ENCODE measurements around the gene RSBN1L.
"Not testable (repeated sequence)": the region's sequence is repeated elsewhere in the genome, so short reads cannot be mapped to it uniquely, and the experiment has no call there.

The RSBN1L gene

DNA sequence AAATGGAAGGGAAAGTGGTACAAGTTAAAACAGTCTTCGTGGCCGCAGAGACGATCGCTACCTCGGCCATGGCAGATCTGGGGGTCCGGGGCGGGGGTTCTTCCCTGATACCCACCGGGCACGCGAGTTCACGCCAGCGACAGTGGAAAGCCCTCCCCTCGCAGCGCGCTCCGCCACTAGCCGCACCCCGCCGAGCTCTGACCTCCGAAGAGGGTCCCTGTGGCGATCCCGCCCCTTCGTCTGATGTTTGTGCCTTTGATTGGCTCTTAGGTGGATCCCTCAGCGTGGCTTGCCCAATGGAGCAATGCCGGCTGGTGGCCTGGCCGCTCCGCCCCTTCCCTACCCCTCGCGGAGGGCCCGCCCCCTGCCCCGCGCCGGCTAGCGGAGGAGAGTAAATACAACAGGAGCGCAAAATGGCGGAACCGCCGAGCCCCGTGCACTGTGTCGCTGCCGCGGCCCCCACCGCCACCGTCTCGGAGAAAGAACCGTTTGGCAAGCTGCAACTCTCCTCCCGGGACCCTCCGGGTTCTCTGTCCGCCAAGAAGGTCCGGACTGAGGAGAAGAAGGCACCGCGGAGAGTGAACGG is at the start of gene RSBN1L:
Gene RSBN1L, plus strand, starts transcription at position 403 of the 586 bp plus-strand sequence. Its CDS starts 11 bp downstream, at position 414.
- DNase-seq = peak; percentile 97 to 98

DNA sequence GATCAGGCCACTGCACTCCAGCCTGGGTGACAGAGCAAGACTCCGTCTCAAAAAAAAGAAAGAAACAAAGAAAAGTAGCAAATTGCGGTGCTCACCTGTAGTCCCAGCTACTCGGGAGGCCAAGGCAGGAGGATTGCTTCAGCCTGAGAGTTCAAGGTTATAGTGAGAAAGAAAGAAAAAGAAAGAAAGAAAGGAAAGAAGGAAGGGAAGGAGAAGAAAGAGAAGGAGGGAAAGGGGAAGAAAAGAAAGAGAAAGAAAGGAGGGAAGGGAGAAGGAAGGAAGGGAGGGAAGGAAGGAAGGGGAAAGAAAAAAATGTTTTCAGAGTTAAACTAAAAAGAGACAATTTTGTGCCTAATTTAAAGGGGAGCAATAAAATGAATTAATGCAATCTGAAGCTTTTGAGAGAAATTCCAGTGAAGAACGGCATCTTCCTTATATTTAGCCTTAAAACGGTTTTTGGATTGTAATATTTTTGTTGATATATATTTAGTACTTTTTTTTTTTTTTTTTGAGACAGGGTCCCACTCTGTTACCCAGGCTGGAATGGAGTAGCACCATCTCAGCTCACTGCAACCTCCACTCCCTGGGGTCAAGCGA is 47.4 kb upstream of the RSBN1L start:
- DNase-seq = no peak

DNA sequence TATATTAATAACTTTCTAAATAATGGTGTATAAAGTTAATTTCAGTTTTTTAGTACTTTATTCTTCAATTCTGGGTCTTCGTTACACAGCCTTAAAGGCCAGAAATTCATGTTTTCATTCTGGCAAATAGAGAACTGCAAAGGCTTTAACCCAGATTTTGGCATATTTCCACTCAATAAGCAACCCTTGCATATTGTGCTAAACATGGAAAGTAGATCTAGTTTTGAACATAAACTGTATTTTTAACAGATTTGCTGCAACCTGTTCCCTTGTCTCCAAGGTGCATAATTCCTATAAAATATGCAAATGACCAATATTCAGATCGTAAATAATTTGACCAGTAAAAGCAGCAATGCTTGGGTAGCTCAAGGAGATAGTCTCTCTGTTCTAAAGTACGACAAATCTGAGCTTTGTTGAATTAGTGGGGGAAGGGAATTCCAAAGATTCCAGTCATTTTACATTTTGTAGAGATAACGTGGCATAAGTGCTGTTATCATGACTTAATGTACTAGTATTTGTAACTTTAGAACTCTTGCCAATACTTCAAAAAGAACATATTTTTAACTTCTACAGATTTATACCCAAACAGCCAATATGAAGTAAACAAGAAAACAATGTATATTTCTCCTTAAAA is 46.4 kb upstream of the RSBN1L start:
- no peak for DNase-seq

DNA sequence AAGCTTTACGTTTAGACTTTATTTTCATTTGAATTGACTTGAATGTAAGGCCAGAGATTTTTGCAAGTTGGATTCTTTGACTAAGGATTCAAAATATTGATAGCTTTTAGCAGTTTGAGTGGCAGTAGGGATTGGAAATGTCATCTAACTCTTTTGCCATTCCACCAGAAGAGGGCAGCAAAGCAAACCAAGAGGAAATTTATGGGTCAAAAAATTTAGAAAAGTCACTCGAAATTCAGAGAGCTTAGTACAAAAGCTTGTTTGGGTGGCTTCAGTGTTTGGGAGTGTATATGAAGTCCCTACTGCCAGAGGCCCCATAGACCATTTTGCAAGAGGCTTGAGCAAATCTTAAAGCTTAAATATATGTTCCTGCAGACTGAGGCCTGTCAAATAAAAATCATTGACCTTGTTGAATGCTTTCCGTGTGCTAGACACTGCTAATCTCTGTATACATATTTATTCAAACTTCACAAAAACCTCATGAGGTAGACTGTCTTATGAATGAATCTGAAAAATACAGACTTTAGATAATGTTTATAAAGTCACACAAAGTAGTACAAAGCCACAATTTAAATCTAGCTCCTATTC is 44.6 kb upstream of the RSBN1L start:
- DNase-seq = peak; percentile 18 to 63

DNA sequence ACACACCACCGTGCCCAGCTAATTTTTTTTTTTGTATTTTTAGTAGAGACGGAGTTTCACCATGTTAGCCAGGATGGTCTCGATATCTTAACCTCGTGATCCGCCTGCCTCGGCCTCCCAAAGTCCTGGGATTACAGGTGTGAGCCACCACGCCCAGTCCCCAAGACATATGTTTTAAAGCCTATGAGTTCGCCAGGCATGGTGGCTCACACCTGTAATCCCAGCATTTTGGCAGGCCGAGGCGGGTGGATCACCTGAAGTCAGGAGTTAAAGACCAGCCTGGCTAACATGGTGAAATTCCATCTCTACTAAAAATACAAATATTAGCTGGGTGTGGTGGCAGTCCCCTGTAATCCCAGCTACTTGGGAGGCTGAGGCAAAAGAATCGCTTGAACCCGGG is 43.4 kb upstream of the RSBN1L start:
- DNase-seq = not testable (repeated sequence)

DNA sequence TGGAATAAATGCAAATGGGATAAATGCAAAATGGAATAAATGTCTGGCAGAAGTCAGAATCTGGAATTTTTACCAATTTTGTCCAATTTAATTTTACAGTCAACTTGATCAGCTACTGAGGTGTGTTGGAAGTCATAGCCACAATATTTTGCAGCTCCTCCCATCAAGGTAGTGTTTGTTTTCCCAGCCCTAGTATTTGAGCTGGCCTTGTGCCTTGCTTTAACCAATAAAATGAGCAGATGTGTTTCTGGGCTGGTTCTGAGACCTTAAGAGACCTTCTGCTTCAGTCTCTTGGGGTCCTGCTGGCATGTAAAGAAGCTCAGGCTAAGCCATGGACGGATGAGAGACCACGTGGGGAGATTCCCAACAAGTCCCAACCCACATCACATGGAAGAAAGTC is 42.7 kb upstream of the RSBN1L start:
- no peak for DNase-seq

DNA sequence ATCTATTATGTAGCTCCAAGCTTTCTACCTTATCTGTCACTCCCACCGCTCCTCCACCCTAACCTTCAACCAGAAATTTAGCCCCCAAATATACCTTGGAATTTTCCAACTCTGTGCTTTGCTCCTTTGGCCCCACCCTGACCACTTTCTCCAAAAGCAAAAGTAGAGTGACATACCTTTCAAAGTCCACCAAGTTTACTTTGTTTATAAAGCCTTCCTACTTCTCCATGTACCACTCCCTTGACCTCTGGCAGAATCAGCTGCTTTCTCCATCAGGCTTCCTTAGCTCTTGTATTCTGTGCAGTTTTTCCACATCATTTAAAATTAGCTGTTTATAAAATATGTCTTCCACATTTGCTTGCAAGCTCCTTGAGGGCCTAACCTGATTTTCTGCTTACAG is 40.9 kb upstream of the RSBN1L start:
- no peak for DNase-seq

DNA sequence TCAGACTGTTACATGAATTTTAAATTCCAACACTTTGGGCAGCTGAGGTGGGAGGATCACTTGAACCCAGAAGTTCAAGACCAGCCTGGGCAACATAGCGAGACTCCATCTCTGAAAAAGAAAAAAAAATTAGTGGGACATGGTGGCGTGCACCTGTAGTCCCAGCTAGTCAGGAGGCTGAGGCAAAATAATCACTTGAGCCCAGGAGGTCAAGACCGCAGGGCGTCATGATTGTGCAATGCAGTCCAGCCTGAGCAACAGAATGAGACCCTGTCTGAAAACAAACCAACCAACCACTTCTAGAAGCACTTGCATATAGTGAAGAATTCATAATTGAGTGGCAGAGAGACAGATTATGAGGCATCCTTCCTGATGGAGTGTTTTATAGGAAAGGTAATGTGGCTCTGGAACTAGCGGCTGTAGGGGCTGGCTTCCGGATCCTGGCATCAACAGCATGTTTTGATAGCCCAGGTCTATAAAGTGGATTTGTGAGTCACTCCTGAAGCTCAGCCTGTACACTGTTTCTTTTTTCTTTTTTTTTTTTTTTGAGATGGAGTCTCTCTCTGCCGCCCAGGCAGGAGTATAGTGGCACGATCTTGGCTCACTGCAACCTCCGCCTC is 40.3 kb upstream of the RSBN1L start:
- DNase-seq = no peak

DNA sequence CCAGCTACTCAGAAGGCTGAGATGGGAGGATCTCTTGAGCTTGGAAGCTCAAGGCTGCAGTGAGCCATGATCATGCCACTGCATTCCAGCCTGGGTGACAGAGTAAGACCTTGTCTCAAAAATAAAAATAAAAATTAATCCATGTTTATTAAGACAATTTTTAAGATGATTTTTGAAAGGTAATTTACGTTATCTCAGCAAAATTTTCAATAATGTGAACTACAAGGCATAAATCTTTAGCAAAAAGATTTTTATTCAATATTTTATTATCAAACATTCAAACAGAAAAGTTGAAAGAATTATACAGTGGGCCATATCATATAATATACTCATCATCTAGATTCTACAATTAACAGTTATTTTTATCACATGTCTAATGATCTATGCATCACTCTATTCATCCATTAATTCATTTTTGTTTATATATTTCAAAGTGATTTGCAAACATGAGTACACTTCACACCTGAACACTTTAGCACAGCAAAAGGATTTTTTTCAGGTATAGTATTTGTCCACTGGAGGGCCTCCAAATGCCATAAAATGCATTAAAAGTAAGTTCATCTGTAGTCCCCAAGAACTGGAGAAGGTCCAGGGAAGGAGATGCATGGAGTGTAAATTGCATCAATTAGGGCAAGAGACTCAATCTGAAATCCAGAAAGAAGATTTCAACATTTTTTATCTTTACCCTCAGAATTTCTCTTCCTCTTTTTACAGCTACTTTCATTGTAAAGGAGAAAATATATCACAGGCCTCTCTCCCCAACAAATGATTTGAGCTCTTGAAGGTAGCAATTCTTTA is 38.6 kb upstream of the RSBN1L start:
- peak; percentile 2 to 64 for DNase-seq

DNA sequence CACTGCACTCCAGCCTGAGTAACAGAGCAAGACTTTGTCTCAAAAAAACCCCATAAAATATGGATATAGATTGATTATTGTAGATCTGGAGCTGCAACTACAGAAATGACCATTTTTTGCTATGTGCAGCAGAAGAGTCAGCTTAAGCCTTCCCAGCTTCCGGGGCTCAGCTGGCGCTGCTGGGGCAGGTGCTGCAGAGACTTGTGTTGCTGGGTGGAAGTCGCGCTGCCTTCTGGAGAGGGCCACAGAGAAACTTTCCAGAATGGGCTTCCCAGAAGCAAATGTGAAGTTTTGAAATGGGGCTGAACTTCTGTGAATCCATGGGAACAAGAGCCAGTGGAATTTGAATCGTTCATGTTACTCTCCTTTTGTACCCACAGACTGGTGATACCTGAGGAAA is 37.3 kb upstream of the RSBN1L start:
- DNase-seq = no peak

DNA sequence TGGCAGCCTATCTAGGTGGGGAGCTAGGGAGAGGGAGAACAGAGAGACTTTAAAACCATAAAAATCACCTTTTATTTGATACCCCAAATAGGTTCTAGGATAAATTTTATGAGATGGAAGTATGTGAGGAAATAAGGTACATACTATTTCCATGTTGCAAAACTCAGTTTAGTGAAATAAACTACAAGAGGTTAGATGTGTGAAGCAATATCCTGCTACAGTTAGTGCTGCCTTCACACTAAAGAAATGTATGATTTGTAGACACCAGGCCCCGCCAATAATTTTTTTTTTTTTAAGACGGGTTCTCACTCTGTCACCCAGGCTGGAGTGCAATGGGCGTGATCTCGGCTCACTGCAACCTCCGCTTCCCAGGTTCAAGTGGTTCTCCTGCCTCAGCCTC is 34.4 kb upstream of the RSBN1L start:
- DNase-seq = no peak

DNA sequence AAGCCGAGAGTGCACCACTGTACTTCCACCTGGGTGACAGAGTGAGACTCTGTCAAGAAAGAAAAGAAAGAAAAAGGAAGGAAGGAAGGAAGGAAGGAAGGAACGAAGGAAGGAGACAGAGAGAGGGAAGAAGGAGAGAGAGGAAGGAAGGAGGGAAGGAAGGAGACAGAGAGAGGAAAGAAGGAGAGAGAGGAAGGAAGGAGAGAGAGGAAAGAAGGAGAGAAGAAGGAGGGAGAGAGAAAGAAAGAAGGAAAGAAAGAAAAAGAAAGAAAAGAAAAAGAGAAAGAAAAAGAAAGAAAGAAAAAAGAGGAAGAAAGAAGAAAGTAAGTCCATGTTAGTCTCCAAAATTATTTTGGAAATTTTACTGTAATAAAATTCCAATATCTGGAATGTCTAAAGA is 33.4 kb upstream of the RSBN1L start:
- DNase-seq = no peak

DNA sequence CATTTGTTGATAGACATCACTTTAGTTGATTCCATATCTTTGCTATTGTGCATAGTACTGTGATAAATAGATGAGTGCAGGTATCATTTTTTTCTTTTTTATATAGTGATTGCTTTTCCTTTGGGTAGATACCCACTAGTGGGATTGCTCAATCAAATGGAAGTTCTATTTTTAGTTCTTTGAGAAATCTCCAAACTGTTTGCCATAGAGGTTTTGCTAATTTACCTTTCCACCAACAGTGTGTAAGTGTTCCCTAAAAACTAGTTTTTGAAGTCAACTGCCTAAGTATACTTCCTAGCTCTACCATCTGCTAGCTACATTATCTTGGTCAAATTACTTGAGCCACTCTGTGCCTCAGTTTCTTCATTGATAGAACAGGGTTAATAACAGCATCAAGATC is 31.5 kb upstream of the RSBN1L start:
- DNase-seq = no peak

DNA sequence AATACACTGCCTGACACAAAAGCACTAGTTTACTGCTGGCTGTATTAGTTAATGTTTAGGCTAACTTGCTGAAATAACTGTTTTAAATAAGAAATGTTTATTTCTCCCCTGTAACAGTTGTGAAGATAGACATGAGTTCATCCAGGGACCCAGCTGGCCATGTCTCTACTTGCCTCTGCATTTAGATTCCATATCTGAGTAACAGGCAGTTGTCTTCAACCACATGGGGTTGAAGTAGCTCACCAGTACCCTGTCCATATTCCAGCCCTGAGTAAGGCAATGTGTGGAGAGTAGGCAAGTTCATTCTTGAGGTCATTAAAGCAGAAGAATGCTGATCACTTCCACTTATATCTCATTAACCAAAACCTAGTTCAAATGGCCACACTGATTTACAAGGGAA is 31.1 kb upstream of the RSBN1L start:
- DNase-seq = no peak

DNA sequence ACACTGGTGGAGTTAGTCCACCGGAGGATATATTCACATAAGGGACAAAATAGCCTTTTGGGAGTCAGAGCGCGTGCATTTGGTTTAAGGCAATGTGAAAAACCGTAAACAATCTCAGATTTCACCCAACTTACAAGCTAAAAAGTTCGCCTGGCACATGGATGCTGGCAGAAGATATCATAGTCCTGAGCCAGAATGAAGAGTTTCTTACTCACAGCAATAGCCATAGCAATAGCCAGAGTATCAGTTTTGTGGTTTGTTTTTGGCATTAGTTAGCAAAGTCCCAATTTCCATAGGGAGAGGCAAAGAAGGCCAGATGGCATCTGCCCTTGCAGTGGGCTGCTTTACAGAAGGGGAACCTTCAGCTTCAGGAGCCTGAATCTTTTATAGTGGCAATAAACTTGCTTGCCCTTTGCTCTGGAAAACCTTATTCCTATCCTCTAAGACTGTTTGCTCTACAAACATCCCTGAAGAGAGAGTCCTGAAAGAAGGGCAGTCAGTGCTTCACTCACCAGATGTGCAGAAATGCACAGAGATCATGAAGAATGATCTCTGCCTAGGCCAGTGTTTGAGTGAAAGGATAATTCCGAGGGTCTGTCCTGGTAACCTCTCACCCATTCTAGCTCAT is 28.7 kb upstream of the RSBN1L start:
- no peak for DNase-seq

DNA sequence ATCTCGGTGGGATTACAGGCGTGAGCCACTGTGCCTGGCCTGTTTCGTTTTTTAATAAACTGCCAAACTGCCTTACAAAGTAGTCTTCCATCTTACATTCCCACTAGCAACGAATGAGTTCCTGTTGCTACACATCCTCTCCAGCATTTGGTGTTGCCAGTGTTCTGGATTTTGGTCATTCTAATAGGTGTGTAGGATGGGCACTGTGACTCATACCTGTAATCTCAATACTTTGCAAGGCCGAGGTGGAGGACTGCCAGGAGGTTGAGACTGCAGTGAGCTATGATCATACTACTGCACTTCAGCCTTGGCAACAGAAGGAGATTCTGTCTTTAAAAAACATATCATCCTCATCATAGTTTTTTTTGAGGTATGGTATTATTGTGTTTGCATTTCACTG is 21.4 kb upstream of the RSBN1L start:
- DNase-seq = no peak

DNA sequence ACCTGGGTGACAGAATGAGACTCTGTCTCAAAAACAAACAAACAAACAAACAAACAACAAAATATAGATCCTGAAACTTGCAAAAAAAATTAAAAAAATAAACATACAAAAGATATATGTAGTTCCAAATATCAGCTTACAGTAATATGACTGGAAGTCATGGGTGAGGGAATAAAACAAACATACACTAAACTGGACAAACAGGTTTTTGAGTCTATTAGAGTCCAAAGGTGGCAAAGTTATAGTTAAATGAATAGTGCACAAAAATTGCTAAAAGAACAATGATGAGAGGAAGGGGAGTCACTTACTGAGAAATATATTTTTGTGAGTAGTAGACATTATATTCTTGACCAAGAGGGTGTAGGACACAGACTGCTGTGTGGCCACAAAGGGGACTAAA is 16.7 kb upstream of the RSBN1L start:
- DNase-seq = no peak

DNA sequence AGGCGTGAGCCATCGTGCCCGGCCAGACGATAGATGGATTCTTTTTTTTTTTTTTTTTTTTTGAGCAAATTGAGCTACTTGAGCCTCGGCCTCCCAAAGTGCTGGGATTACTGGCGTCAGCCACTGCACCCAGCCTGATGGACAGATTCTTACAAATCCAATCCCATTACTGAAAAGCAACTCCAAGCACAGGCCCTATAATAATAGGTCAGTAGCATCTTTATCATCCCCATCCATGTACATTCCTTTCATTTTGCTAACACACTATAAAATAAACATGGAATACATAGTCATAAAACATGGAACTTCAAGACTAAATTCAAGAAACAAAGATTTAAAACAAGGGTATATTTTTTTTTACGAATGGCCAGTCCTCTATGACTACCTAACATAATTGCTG is 16.0 kb upstream of the RSBN1L start:
- no peak for DNase-seq

DNA sequence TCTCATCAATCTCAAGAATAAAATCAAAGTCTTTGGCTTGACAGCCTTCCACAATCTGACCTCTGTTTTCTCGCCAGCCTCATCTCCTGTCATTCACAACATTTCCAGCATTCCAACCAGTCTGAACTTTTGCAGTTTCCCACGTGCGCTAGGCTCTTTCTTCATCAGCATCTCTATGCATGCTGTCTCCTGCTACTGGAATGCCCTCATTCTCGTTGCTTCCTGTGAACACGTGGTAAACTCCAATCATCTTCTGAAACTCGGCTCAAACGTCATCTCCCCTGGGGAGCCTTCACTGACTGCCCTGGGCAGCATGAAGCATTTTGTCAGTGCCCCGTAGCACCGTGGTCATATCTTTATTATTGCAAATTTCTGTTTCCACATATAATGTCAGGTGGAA is 12.2 kb upstream of the RSBN1L start:
- no peak for DNase-seq

DNA sequence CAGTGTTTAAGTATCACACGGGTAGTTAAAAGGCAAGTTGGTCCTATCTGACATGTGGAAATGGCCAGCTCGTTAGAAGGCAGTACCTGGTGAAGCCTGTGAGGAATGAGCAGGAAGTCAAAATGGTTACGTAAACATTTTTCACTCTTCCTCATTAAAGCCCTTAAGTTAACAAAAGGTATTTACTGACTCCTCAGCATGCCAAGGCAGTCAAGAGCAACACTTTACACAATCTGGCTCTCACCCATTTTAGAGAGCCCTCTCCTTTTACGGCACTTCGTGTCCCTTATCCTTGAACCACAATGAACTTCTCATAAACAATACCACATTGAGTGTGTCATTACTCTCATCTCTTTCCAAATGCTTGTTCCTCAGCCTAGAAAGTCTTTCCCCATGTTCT is 11.0 kb upstream of the RSBN1L start:
- no peak for DNase-seq

DNA sequence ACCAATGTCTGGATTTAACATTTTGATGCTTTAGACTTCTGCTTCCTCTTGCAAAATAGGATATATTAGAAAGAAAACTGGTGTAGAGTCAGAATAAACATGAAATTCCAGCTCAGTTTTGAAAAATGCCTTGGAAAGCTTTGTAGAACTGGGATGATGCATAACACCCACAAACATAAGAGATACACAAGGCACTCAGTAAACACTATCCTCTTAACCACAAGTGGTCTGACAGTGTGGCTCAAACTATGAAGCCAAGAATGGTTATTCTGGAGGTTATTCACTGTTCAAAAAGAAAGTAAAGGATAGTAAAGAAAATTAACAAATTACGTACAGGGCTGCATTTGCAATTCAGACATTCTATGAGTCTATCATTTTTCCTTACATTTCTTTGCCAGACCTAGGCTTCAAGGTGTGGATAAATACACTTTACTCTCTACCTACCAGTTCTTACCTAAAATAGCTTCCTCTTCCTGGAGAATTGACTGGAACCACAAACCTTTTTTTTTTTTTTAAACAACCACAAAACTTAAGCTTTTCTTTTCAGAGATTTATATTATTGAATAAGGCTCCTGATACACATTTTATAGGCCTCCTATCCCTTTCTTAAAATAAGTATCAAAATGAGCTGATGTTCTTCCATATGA is 9.0 kb upstream of the RSBN1L start:
- DNase-seq = no peak

DNA sequence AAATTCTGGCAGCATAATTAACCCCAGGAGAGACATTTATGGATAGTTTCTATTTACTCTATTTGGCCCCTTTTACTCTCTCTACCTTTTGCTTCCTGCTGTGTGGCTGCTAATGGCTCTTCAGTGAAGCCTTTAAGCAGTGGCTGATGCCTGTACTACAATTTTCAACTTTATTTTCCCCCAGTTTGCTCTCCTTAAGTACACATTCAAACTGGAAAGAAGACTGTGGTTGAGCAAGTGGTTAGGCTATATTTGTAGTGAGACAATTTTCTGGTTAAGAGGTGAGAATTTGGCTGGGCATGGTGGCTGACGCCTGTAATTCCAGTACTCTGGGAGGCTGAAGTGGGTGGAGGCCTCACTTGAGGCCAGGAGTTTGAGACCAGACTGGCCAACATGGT is 8.5 kb upstream of the RSBN1L start:
- peak in 1 of 2 donors; percentile 16 for DNase-seq
